ENCODE results near the gene FBLN2. TPM values are rescaled to one million over a fixed set of nuclear protein-coding genes. Genes with fewer than 3 reads are reported as not detected.
A peak's percentile ranks its signal among the peaks of the same experiment; 100 is the strongest.

Gene FBLN2
- polyA plus RNA-seq, 1 of the 3 experiments (the other 2 are of a cell fraction): 5.2 TPM

GRCh38 chr3:13684854-13685253 is 135.9 kb downstream of the FBLN2 start:
- TF ChIP-seq USF2 (IDR thresholded peaks at IDR 0.05; ENCODE audit: borderline replicate concordance, low read depth, low read length) (no peak), MEF2A (IDR thresholded peaks at IDR 0.05; ENCODE audit: borderline replicate concordance, low read depth) (no peak), CHD2 (IDR thresholded peaks at IDR 0.05; ENCODE audit: low read length, partially characterized antibody) (no peak), MXI1 (IDR thresholded peaks at IDR 0.05; ENCODE audit: low read depth, low read length) (no peak), CTCF (IDR thresholded peaks at IDR 0.05) (no peak), RCOR1 (IDR thresholded peaks at IDR 0.05; ENCODE audit: low read length) (no peak), RAD21 (IDR thresholded peaks at IDR 0.05; ENCODE audit: low read length) (no peak), POLR2AphosphoS5 (IDR thresholded peaks at IDR 0.05; ENCODE audit: low read depth, low read length) (no peak), NRF1 (IDR thresholded peaks at IDR 0.05; ENCODE audit: low read depth, low read length) (no peak), USF1 (IDR thresholded peaks at IDR 0.05; ENCODE audit: borderline replicate concordance, low read depth) (no peak)
- CTCF ChIA-PET: interaction anchor here (0.7 to 7.2 kb wide), 8 partner anchors 11 to 201 kb away, joined by 3 to 48 read pairs (median 4); partner anchors contain the start of gene WNT7A
- Histone ChIP-seq H3K4me1 (ENCODE audit: control insufficient read depth in 1 of 2, insufficient read depth in 2 of 2, low read depth in 1 of 2, low read length in 1 of 2) (peaks cover 0 to 12% of the 10 kb centered on the region in 2 experiments; a peak in 1 of 4 replicates), H3K36me3 (replicated peaks in 1 of 2; ENCODE audit: control insufficient read depth in 1 of 2, insufficient read depth in 2 of 2, low read length in 1 of 2) (no peaks in the 10 kb centered on the region), H3K27ac (ENCODE audit: low read depth in 2 of 2, low read length in 1 of 2) (no peak overlapping the region), H3F3A (replicated peaks; ENCODE audit: insufficient read depth) (no peaks in the 10 kb centered on the region), H3K4me3 (ENCODE audit: low read depth in 2 of 2, low read length in 1 of 2) (no peak overlapping the region), H3K79me2 (ENCODE audit: insufficient read depth) (no peaks in the 10 kb centered on the region), H3K4me2 (no peak overlapping the region), H3K9me3 (no peaks in the 10 kb centered on the region), H4K20me1 (ENCODE audit: insufficient read depth) (no peaks in the 10 kb centered on the region), H3K27me3 (ENCODE audit: insufficient read depth) (no peaks in the 10 kb centered on the region), H2AFZ (ENCODE audit: low read depth) (no peak overlapping the region), H3K9me2 (no peaks in the 10 kb centered on the region), H3K9ac (no peak overlapping the region)
- POLR2A ChIA-PET: no interaction called here
- DNase-seq: peak; percentile 56
- 45% methylated on average over 10 of the region's 10 CpGs for WGBS (ENCODE audit: low lambda C conversion rate)

GRCh38 chr3:13685721-13686120 is 136.8 kb downstream of the FBLN2 start:
- ChIA-PET CTCF (interaction anchor here (0.6 to 7.2 kb wide), 7 partner anchors 12 to 513 kb away, joined by 3 to 48 read pairs (median 4); partner anchors contain the start of gene WNT7A), POLR2A (interaction anchor here (0.6 kb wide), 1 partner anchor 200 kb away, joined by 3 read pairs; no protein-coding TSS in a partner anchor)
- Histone ChIP-seq H3K4me1 (ENCODE audit: control insufficient read depth in 1 of 2, insufficient read depth in 2 of 2, low read depth in 1 of 2, low read length in 1 of 2) (peaks cover 0 to 18% of the 10 kb centered on the region in 2 experiments; a peak in 1 of 4 replicates), H3K36me3 (replicated peaks in 1 of 2; ENCODE audit: control insufficient read depth in 1 of 2, insufficient read depth in 2 of 2, low read length in 1 of 2) (no peaks in the 10 kb centered on the region), H3K9me3 (no peaks in the 10 kb centered on the region), H3K4me2 (no peak overlapping the region), H3K9ac (no peak overlapping the region), H3K79me2 (ENCODE audit: insufficient read depth) (no peaks in the 10 kb centered on the region), H3K27me3 (ENCODE audit: insufficient read depth) (no peaks in the 10 kb centered on the region), H2AFZ (ENCODE audit: low read depth) (no peak overlapping the region), H4K20me1 (ENCODE audit: insufficient read depth) (no peaks in the 10 kb centered on the region), H3K27ac (ENCODE audit: low read depth in 2 of 2, low read length in 1 of 2) (no peak overlapping the region), H3K4me3 (ENCODE audit: low read depth in 2 of 2, low read length in 1 of 2) (no peak overlapping the region), H3F3A (replicated peaks; ENCODE audit: insufficient read depth) (no peaks in the 10 kb centered on the region), H3K9me2 (no peaks in the 10 kb centered on the region)
- WGBS (ENCODE audit: low lambda C conversion rate): 17% methylated on average over 4 of the region's 5 CpGs
- TF ChIP-seq EZH2phosphoT487 (IDR thresholded peaks at IDR 0.05; ENCODE audit: borderline replicate concordance, low read depth) (no peak), POLR2AphosphoS5 (IDR thresholded peaks at IDR 0.05; ENCODE audit: low read depth, low read length) (no peak)
- no peak for DNase-seq

Data from SK-N-SH (cell line).